H1 (cell line): ENCODE data around the gene COQ2. TPM values are rescaled to one million over a fixed set of nuclear protein-coding genes. Genes with fewer than 3 reads are reported as not detected.

Experiments used
- CTCF ChIA-PET: fragments of 300-600 bp; sonication (Branson Sonifier 250); formaldehyde crosslinking; loops from one replicate; lab custom pipeline; 2021; ENCODE audit not compliant: partially characterized antibody; lab: Charles Lee
- POLR2A ChIA-PET: fragments of 300-600 bp; sonication (Branson Sonifier 250); formaldehyde crosslinking; loops from one replicate; lab custom pipeline; 2021; ENCODE audit warnings: inconsistent platforms; ENCODE audit not compliant: partially characterized antibody; lab: Charles Lee
- DNase-seq, 2 experiments: peaks; one replicate each; pipeline versions ENCODE4 v3.0.0 to v3.0.0-alpha.2; 2010 to 2022; ENCODE audit warnings: low spot score in 2 of 2, low read depth in 1 of 2, mixed read lengths in 1 of 2
- FAIRE-seq: peaks from 2 replicates; lab custom pipeline; 2011; peaks lifted over from hg19 to GRCh38; lab: Jason Lieb, UNC
- H2AFZ ChIP-seq: 2 replicates; pipeline ENCODE4 v1.8.1; 2012; ENCODE audit warnings: low read length, inconsistent platforms
- H2AK5ac ChIP-seq: 2 replicates; pipeline ENCODE4 v1.6.1; 2013; ENCODE audit warnings: low read depth, low read length
- H2BK120ac ChIP-seq: replicated peaks from 2 replicates; pipeline ENCODE3; 2013; ENCODE audit warnings: low read depth, low read length, inconsistent platforms
- H2BK12ac ChIP-seq: 2 replicates; pipeline ENCODE4 v1.6.1; 2013; ENCODE audit warnings: low read depth, low read length
- H2BK15ac ChIP-seq: 2 replicates; pipeline ENCODE4 v1.6.1; 2013; ENCODE audit warnings: low read length
- H2BK20ac ChIP-seq: 2 replicates; pipeline ENCODE4 v1.6.1; 2013; ENCODE audit warnings: low read length
- H2BK5ac ChIP-seq: 2 replicates; pipeline ENCODE4 v1.6.1; 2013; ENCODE audit warnings: low read depth, low read length
- H3K14ac ChIP-seq: 2 replicates; pipeline ENCODE4 v1.6.1; 2013; ENCODE audit warnings: inconsistent platforms; ENCODE audit not compliant: insufficient read length
- H3K18ac ChIP-seq: 2 replicates; pipeline ENCODE4 v1.6.1; 2013; ENCODE audit warnings: low read length; ENCODE audit errors: extremely low read depth
- H3K23ac ChIP-seq: 2 replicates; pipeline ENCODE4 v1.6.1; 2013; ENCODE audit warnings: inconsistent platforms; ENCODE audit not compliant: insufficient read length
- H3K23me2 ChIP-seq: 2 replicates; pipeline ENCODE4 v1.6.1; 2013; ENCODE audit warnings: low read depth, low read length
- H3K27ac ChIP-seq: 2 replicates; pipeline ENCODE4 v1.6.1; 2011; ENCODE audit warnings: low read depth, low read length, inconsistent platforms
- H3K27me3 ChIP-seq, 4 experiments: replicated peaks in 1 of 4; 1 replicate in 1 of 4; 2 replicates in 3 of 4; pipeline versions ENCODE4 v1.6.1 to v1.8.1; 2011 to 2013; ENCODE audit warnings: low read length in 3 of 4, mild to moderate bottlenecking in 3 of 4, inconsistent platforms in 2 of 4, mixed read lengths in 2 of 4, moderate library complexity in 1 of 4; ENCODE audit not compliant: control insufficient read depth in 3 of 4, insufficient read depth in 3 of 4; ENCODE audit errors: extremely low read depth in 1 of 4
- H3K36me3 ChIP-seq, 4 experiments: 2 replicates each; pipeline versions ENCODE4 v1.6.1 to v1.8.1; 2011 to 2013; ENCODE audit warnings: mild to moderate bottlenecking in 4 of 4, low read length in 3 of 4, moderate library complexity in 2 of 4, control low read depth in 1 of 4, inconsistent platforms in 1 of 4; ENCODE audit not compliant: insufficient read depth in 4 of 4, control insufficient read depth in 2 of 4
- H3K4ac ChIP-seq: replicated peaks from 2 replicates; pipeline ENCODE3; 2013; ENCODE audit warnings: low read length, low read depth, mixed read lengths, inconsistent platforms; ENCODE audit not compliant: insufficient read length
- H3K4me1 ChIP-seq, 4 experiments: replicated peaks in 1 of 4; 1 replicate in 1 of 4; 2 replicates in 3 of 4; pipeline versions ENCODE4 v1.6.1 to v1.8.1; 2011 to 2013; ENCODE audit warnings: low read length in 3 of 4, inconsistent platforms in 2 of 4, mixed read lengths in 1 of 4; ENCODE audit not compliant: insufficient read depth in 4 of 4, control insufficient read depth in 3 of 4
- H3K4me2 ChIP-seq, 2 experiments: 2 replicates each; pipeline versions ENCODE4 v1.6.1 to v1.8.1; 2011 to 2013; ENCODE audit warnings: low read depth in 2 of 2, low read length in 2 of 2, control low read depth in 1 of 2, inconsistent platforms in 1 of 2, mild to moderate bottlenecking in 1 of 2; ENCODE audit not compliant: insufficient read depth in 1 of 2
- H3K4me3 ChIP-seq, 4 experiments: fragments of 200-600, 300-600 bp in 1 of 4; sonication (generic), shearing (Covaris generic), sonication (Bioruptor Twin) in 1 of 4; 2 replicates each; pipeline versions ENCODE4 v1.5.1 to v1.8.1; 2011 to 2016; ENCODE audit warnings: low read length in 4 of 4, low read depth in 3 of 4, control low read depth in 2 of 4, inconsistent platforms in 2 of 4, mild to moderate bottlenecking in 2 of 4, mixed read lengths in 1 of 4, moderate library complexity in 1 of 4; ENCODE audit not compliant: insufficient read depth in 2 of 4; ENCODE audit errors: extremely low read depth in 1 of 4
- H3K56ac ChIP-seq: replicated peaks from 2 replicates; pipeline ENCODE3; 2013; ENCODE audit warnings: low read depth, mild to moderate bottlenecking, mixed read lengths, low read length, inconsistent platforms; ENCODE audit not compliant: insufficient read length
- H3K79me1 ChIP-seq: 2 replicates; pipeline ENCODE4 v1.6.1; 2013; ENCODE audit warnings: low read depth, low read length, control low read depth
- H3K79me2 ChIP-seq, 2 experiments: 2 replicates each; pipeline versions ENCODE4 v1.6.1 to v1.8.1; 2012 to 2013; ENCODE audit warnings: low read length in 2 of 2, mild to moderate bottlenecking in 2 of 2, inconsistent platforms in 1 of 2; ENCODE audit not compliant: insufficient read depth in 2 of 2, control insufficient read depth in 1 of 2
- H3K9ac ChIP-seq, 4 experiments: replicated peaks in 1 of 4; 1 replicate in 1 of 4; 2 replicates in 3 of 4; pipeline versions ENCODE4 v1.6.1 to v1.8.1; 2011 to 2013; ENCODE audit warnings: low read depth in 3 of 4, low read length in 3 of 4, control low read depth in 2 of 4, mild to moderate bottlenecking in 2 of 4, moderate library complexity in 2 of 4, inconsistent platforms in 1 of 4; ENCODE audit errors: extremely low read depth in 1 of 4
- H3K9me3 ChIP-seq, 2 experiments: 2 replicates each; pipeline versions ENCODE4 v1.6.1 to v1.8.1; 2012 to 2013; ENCODE audit warnings: mild to moderate bottlenecking in 2 of 2, moderate library complexity in 2 of 2, control low read depth in 1 of 2, inconsistent platforms in 1 of 2, low read depth in 1 of 2, low read length in 1 of 2, mixed read lengths in 1 of 2; ENCODE audit not compliant: insufficient read depth in 2 of 2
- H4K20me1 ChIP-seq, 2 experiments: replicated peaks in 1 of 2; 2 replicates each; pipeline versions ENCODE3 to v1.8.1; 2011 to 2013; ENCODE audit warnings: inconsistent platforms in 2 of 2, low read length in 2 of 2, mild to moderate bottlenecking in 1 of 2; ENCODE audit not compliant: insufficient read depth in 2 of 2, control insufficient read depth in 1 of 2
- H4K5ac ChIP-seq: 2 replicates; pipeline ENCODE4 v1.6.1; 2013; ENCODE audit warnings: low read length, low read depth, mixed read lengths, inconsistent platforms; ENCODE audit not compliant: insufficient read length
- H4K8ac ChIP-seq: 2 replicates; pipeline ENCODE4 v1.8.0; 2013; ENCODE audit warnings: mild to moderate bottlenecking, moderate library complexity, low read length, inconsistent platforms; ENCODE audit not compliant: insufficient read depth; ENCODE audit errors: extremely low read depth
- H4K91ac ChIP-seq: replicated peaks from 2 replicates; pipeline ENCODE3; 2013; ENCODE audit warnings: low read length, mixed read lengths, inconsistent platforms; ENCODE audit not compliant: insufficient read length
- EP300 ChIP-seq, 2 experiments: IDR thresholded peaks; 1 replicate in 1 of 2; 2 replicates in 1 of 2; pipeline ENCODE4 v1.6.1; 2011 to 2012; ENCODE audit warnings: low read depth in 2 of 2, low read length in 2 of 2, mild to moderate bottlenecking in 2 of 2, borderline replicate concordance in 1 of 2, inconsistent platforms in 1 of 2, moderate library complexity in 1 of 2
- RAD21 ChIP-seq, 2 experiments: IDR thresholded peaks in 1 of 2; conservative IDR thresholded peaks in 1 of 2; 2 replicates each; pipeline ENCODE4 v1.6.1; 2011; ENCODE audit warnings: low read depth in 2 of 2, low read length in 2 of 2, improper control_type of control experiment in 1 of 2, inconsistent platforms in 1 of 2, mild to moderate bottlenecking in 1 of 2, moderate library complexity in 1 of 2
- WGBS, 2 experiments: shearing (Covaris generic) in 1 of 2; methylation state at CpG; one replicate each; pipeline versions ENCODE4 v1.1.6 to v1.1.7; 2013 to 2015; ENCODE audit warnings: low lambda C conversion rate in 2 of 2, mixed read lengths in 2 of 2, inconsistent platforms in 1 of 2, low coverage in 1 of 2, missing lambda C conversion rate in 1 of 2; ENCODE audit not compliant: insufficient replicate concordance in 2 of 2, insufficient coverage in 1 of 2, insufficient read length in 1 of 2; ENCODE audit errors: extremely low coverage in 1 of 2, missing lambda C conversion rate in 1 of 2; 5-methylcytosine and 5-hydroxymethylcytosine counted together
- polyA plus RNA-seq, 7 experiments: library from polyadenylated mRNA; depleted of rRNA in 3 of 7; stranded (reverse) in 5 of 7; unstranded in 2 of 7; fragments of >200 nt in 5 of 7; fragments of 200-250 nt in 2 of 7; gene quantifications; 1 replicate in 5 of 7; 2 replicates in 1 of 7; 4 replicates in 1 of 7; pipeline versions ENCODE4 v1.2.1 to v1.2.3, GENCODE V29; 2011 to 2013; ENCODE audit warnings: missing spikeins in 2 of 7, mixed read lengths in 2 of 7
- total RNA-seq: library from RNA; stranded (reverse); fragmentation: NEBNext Ultra II Directional; extraction: Animal tissue kit (Norgen Biotek cat#: 25700); gene quantifications from 2 replicates; pipeline ENCODE4 v1.2.1, GENCODE V29; 2021
- TF ChIP-seq, protein P1 (sequence below): IDR thresholded peaks from 2 replicates; pipeline ENCODE4 v1.6.1; 2012; ENCODE audit warnings: inconsistent platforms

The COQ2 gene
- total and polyA plus RNA-seq, 2 of the 8 experiments (the other 6 are each of a cell fraction or from before 2014, with no cell fraction given) = 21.5 to 22.9 TPM

DNA sequence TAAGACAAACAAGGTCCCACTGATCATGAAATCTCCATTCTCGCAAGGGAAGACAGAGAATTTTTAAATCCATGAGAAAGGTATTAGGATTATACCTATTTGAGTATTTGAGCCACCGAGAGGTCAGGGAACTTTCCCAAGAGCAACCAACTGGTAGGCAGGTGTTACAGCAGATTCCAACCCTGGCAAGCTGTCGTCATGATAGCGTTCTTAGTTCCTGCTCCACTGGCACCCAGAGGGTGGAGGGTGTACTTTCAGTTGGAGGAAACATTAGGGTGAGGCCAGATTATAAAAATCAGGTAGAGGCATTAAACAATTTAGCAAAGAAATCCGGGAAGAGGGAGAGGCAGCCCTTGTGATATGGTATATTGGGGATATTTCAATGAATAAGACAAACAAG lies 23.3 kb downstream of the COQ2 start:
- WGBS, 2 experiments = 91% methylated on average over 5 of the region's 5 CpGs; no CpG with 5 or more reads in 1 of the 2 experiments
- H2BK15ac ChIP-seq = no peak overlapping the region
- H4K91ac ChIP-seq = no peak overlapping the region
- H3K14ac ChIP-seq = no peak overlapping the region
- no peaks in the 10 kb centered on the region for H3K23me2 ChIP-seq
- peaks cover 0 to 10% (median 3%) of the 10 kb centered on the region in 4 experiments; a peak in 2 of 8 replicates for H3K36me3 ChIP-seq
- no peak overlapping the region for H3K9ac ChIP-seq
- H3K9me3 ChIP-seq = no peaks in the 10 kb centered on the region
- no peak overlapping the region for H3K27ac ChIP-seq
- H3K4me1 ChIP-seq = no peaks in the 10 kb centered on the region
- H4K8ac ChIP-seq = no peak overlapping the region
- H2BK120ac ChIP-seq = no peak overlapping the region
- peaks cover 0 to 2% (median 0%) of the 10 kb centered on the region in 4 experiments; a peak in 1 of 7 replicates for H3K27me3 ChIP-seq
- H3K4ac ChIP-seq = no peak overlapping the region
- ChIA-PET POLR2A (interaction anchor here (2.9 kb wide), 1 partner anchor 10 kb away, joined by 8 read pairs; no protein-coding TSS in a partner anchor), CTCF (interaction anchor here (0.7 to 3.5 kb wide), 14 partner anchors 10 to 890 kb away, joined by 3 to 19 read pairs (median 6); partner anchors contain the start of gene COQ2)
- H3K79me2 ChIP-seq = no peaks in the 10 kb centered on the region
- no peaks in the 10 kb centered on the region for H3K79me1 ChIP-seq
- H2BK20ac ChIP-seq = no peak overlapping the region
- H2BK5ac ChIP-seq = no peak overlapping the region
- H2BK12ac ChIP-seq = no peak overlapping the region
- H2AFZ ChIP-seq = no peak overlapping the region
- no peak overlapping the region for H3K4me3 ChIP-seq
- H4K20me1 ChIP-seq = peaks cover 0 to 2% of the 10 kb centered on the region in 2 experiments
- TF ChIP-seq RAD21 (IDR thresholded peaks at IDR 0.05 in 1 of 2, conservative IDR thresholded peaks at IDR 0.05 in 1 of 2; ENCODE audit: low read depth in 2 of 2, low read length in 2 of 2) (no peak), EP300 (IDR thresholded peaks at IDR 0.05; ENCODE audit: borderline replicate concordance in 1 of 2, low read depth in 2 of 2, low read length in 2 of 2) (no peak)
- TF ChIP-seq, protein P1, sequence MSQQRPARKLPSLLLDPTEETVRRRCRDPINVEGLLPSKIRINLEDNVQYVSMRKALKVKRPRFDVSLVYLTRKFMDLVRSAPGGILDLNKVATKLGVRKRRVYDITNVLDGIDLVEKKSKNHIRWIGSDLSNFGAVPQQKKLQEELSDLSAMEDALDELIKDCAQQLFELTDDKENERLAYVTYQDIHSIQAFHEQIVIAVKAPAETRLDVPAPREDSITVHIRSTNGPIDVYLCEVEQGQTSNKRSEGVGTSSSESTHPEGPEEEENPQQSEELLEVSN = no peak
- no peak overlapping the region for H3K18ac ChIP-seq
- no peak for DNase-seq
- no peak overlapping the region for H3K56ac ChIP-seq
- no peak overlapping the region for H3K4me2 ChIP-seq
- no peak overlapping the region for H2AK5ac ChIP-seq
- no peak overlapping the region for H3K23ac ChIP-seq
- no peak for FAIRE-seq
- H4K5ac ChIP-seq = no peak overlapping the region
